Neural cell (in vitro differentiated cells): Measurements from ENCODE around the gene FOXJ3. TPM values are rescaled to one million over a fixed set of nuclear protein-coding genes. Genes with fewer than 3 reads are reported as not detected.

Experiments used
- H2AFZ ChIP-seq: fragments of 200-600, 300-800 bp; sonication (generic), shearing (Covaris generic); 2 replicates; pipeline ENCODE4 v1.6.0; 2014; ENCODE audit warnings: low read depth, mild to moderate bottlenecking, antibody characterized with exemption, low read length, moderate library complexity
- H3F3A ChIP-seq: fragments of 200-600 bp; shearing (Covaris generic); 2 replicates; pipeline ENCODE4 v1.6.1; 2016; ENCODE audit warnings: mild to moderate bottlenecking, moderate library complexity, mixed read lengths, antibody characterized with exemption, low read length; ENCODE audit not compliant: insufficient read depth, poor library complexity, severe bottlenecking
- H3K27ac ChIP-seq: fragments of 200-600, 300-800 bp; sonication (generic), shearing (Covaris generic); 2 replicates; pipeline ENCODE4 v1.5.1; 2014; ENCODE audit warnings: mild to moderate bottlenecking, low read length, moderate library complexity
- H3K27me3 ChIP-seq: fragments of 300-800, 200-600 bp; sonication (generic), shearing (Covaris generic); 2 replicates; pipeline ENCODE4 v1.6.0; 2014; ENCODE audit warnings: mild to moderate bottlenecking, low read depth, low read length, moderate library complexity; ENCODE audit not compliant: insufficient read depth
- H3K36me3 ChIP-seq: fragments of 300-800, 200-600 bp; sonication (generic), shearing (Covaris generic); 2 replicates; pipeline ENCODE4 v1.5.1; 2014; ENCODE audit warnings: mild to moderate bottlenecking, antibody characterized with exemption, low read length, moderate library complexity; ENCODE audit not compliant: insufficient read depth
- H3K4me2 ChIP-seq: fragments of 300-800, 200-600 bp; sonication (generic), shearing (Covaris generic); 2 replicates; pipeline ENCODE4 v1.6.0; 2014; ENCODE audit warnings: mild to moderate bottlenecking, low read length
- H3K4me3 ChIP-seq: fragments of 300-800, 200-600 bp; sonication (generic), shearing (Covaris generic); 2 replicates; pipeline ENCODE4 v1.5.1; 2014; ENCODE audit warnings: mild to moderate bottlenecking, low read length, moderate library complexity
- H3K79me2 ChIP-seq: fragments of 200-600 bp; shearing (Covaris generic); replicated peaks from 2 replicates; pipeline ENCODE4 v1.6.0; 2014; ENCODE audit warnings: mild to moderate bottlenecking, low read length, moderate library complexity; ENCODE audit not compliant: insufficient read depth
- H3K9ac ChIP-seq: fragments of 300-800, 200-600 bp; sonication (generic), shearing (Covaris generic); 2 replicates; pipeline ENCODE4 v1.6.1; 2016; ENCODE audit warnings: mild to moderate bottlenecking, low read length, mixed read lengths
- H3K9me2 ChIP-seq: fragments of 200-600 bp; shearing (Covaris generic); 2 replicates; pipeline ENCODE4 v1.6.1; 2016; ENCODE audit warnings: mild to moderate bottlenecking, low read length, mixed read lengths; ENCODE audit not compliant: insufficient read depth
- H3K9me3 ChIP-seq: fragments of 200-600, 300-800 bp; sonication (generic), shearing (Covaris generic); 2 replicates; pipeline ENCODE4 v1.6.1; 2016; ENCODE audit warnings: mild to moderate bottlenecking, mixed run types, low read length, moderate library complexity, mixed read lengths
- H4K20me1 ChIP-seq: fragments of 200-600 bp; shearing (Covaris generic); 2 replicates; pipeline ENCODE4 v1.6.1; 2016; ENCODE audit warnings: mild to moderate bottlenecking, mixed run types; ENCODE audit not compliant: insufficient read depth
- CTCF ChIP-seq: fragments of 450-650 bp; IDR thresholded peaks from 2 replicates; pipeline ENCODE4 v1.5.1; 2014; ENCODE audit warnings: antibody characterized with exemption, mild to moderate bottlenecking, moderate library complexity; ENCODE audit not compliant: poor library complexity, severe bottlenecking
- EP300 ChIP-seq: fragments of 450-650 bp; conservative IDR thresholded peaks from 2 replicates; pipeline ENCODE4 v1.6.1; 2014; ENCODE audit warnings: antibody characterized with exemption, mild to moderate bottlenecking, moderate library complexity; ENCODE audit not compliant: poor library complexity, severe bottlenecking
- EZH2 ChIP-seq: fragments of 200-600, 300-800 bp; shearing (Covaris generic), sonication (generic); IDR thresholded peaks from 2 replicates; pipeline ENCODE4 v1.6.1; 2014; ENCODE audit warnings: antibody characterized with exemption, low read length, borderline replicate concordance, mild to moderate bottlenecking; ENCODE audit not compliant: insufficient read depth, poor library complexity, severe bottlenecking
- MXI1 ChIP-seq: fragments of 450-650 bp; conservative IDR thresholded peaks from 2 replicates; pipeline ENCODE4 v1.6.1; 2014; ENCODE audit warnings: antibody characterized with exemption, mild to moderate bottlenecking; ENCODE audit not compliant: poor library complexity, severe bottlenecking
- POLR2AphosphoS5 ChIP-seq: IDR thresholded peaks from 2 replicates; pipeline ENCODE4 v1.6.1; 2012
- RAD21 ChIP-seq: fragments of 450-650 bp; conservative IDR thresholded peaks from 2 replicates; pipeline ENCODE4 v1.6.1; 2014; ENCODE audit warnings: antibody characterized with exemption, mild to moderate bottlenecking, moderate library complexity
- REST ChIP-seq: IDR thresholded peaks from 2 replicates; pipeline ENCODE4 v1.6.1; 2012; ENCODE audit warnings: borderline replicate concordance
- SMC3 ChIP-seq: fragments of 450-650 bp; conservative IDR thresholded peaks from 2 replicates; pipeline ENCODE4 v1.6.1; 2014; ENCODE audit warnings: antibody characterized with exemption, mild to moderate bottlenecking, moderate library complexity; ENCODE audit not compliant: poor library complexity
- TAF1 ChIP-seq: IDR thresholded peaks from 2 replicates; pipeline ENCODE4 v1.6.1; 2012; ENCODE audit warnings: low read depth
- polyA plus RNA-seq: library from polyadenylated mRNA; depleted of rRNA; stranded (reverse); fragments of >200 nt; gene quantifications from 2 replicates; pipeline ENCODE4 v1.2.3, GENCODE V29; 2014

FOXJ3 gene
- polyA plus RNA-seq, 1 donor from 2014 or later = 36.0 TPM

- Histone ChIP-seq H2AFZ (no peak overlapping the region), H3K27ac (no peak overlapping the region), H3K9me3 (no peaks in the 10 kb centered on the region), H3K36me3 (peaks cover 2% of the 10 kb centered on the region), H4K20me1 (no peaks in the 10 kb centered on the region), H3K4me2 (no peak overlapping the region), H3K9me2 (no peaks in the 10 kb centered on the region), H3F3A (no peaks in the 10 kb centered on the region), H3K4me3 (no peak overlapping the region), H3K27me3 (no peaks in the 10 kb centered on the region), H3K79me2 (peaks cover 89% of the 10 kb centered on the region), H3K9ac (no peak overlapping the region)
- no peak for TF ChIP-seq REST
- no peak for TF ChIP-seq CTCF
- no peak for TF ChIP-seq EP300
- no peak for TF ChIP-seq EZH2
Measured at GRCh38 chr1:42319128-42319851, 15.7 kb downstream of the FOXJ3 start.

- Histone ChIP-seq H3F3A (no peaks in the 10 kb centered on the region), H2AFZ (no peak overlapping the region), H3K36me3 (peaks cover 2% of the 10 kb centered on the region), H3K9me2 (no peaks in the 10 kb centered on the region), H4K20me1 (no peaks in the 10 kb centered on the region), H3K9ac (no peak overlapping the region), H3K4me2 (no peak overlapping the region), H3K4me3 (no peak overlapping the region), H3K9me3 (no peaks in the 10 kb centered on the region), H3K27me3 (no peaks in the 10 kb centered on the region), H3K27ac (no peak overlapping the region), H3K79me2 (peaks cover 94% of the 10 kb centered on the region)
- no peak for TF ChIP-seq TAF1
- TF ChIP-seq MXI1 = no peak
- TF ChIP-seq SMC3 = no peak
- TF ChIP-seq POLR2AphosphoS5 = no peak
Measured at GRCh38 chr1:42318601-42319000, 16.4 kb downstream of the FOXJ3 start.

GRCh38 chr1:42317308-42317707 lies 17.7 kb downstream of the FOXJ3 start:
- Histone ChIP-seq H3K27ac (no peak overlapping the region), H3F3A (no peaks in the 10 kb centered on the region), H4K20me1 (no peaks in the 10 kb centered on the region), H3K9me2 (no peaks in the 10 kb centered on the region), H2AFZ (no peak overlapping the region), H3K4me2 (no peak overlapping the region), H3K4me3 (no peak overlapping the region), H3K79me2 (peaks cover 89% of the 10 kb centered on the region), H3K36me3 (no peaks in the 10 kb centered on the region), H3K9ac (no peak overlapping the region), H3K27me3 (no peaks in the 10 kb centered on the region), H3K9me3 (no peaks in the 10 kb centered on the region)
- no peak for TF ChIP-seq EP300
- no peak for TF ChIP-seq RAD21
- no peak for TF ChIP-seq CTCF
- TF ChIP-seq REST = no peak
